Esophagus squamous epithelium (tissue), 4 donors: ENCODE measurements around the gene LMX1B.

Source experiments
- POLR2A ChIP-seq, 4 donors: fragments of 450-650 bp; IDR thresholded peaks; one replicate each; pipeline ENCODE4 v1.6.1; 2017; ENCODE audit warnings: antibody characterized with exemption in 4 of 4, mild to moderate bottlenecking in 4 of 4, moderate library complexity in 3 of 4
- TF ChIP-seq, protein P1 (sequence below), 6 experiments: fragments of 450-650 bp in 4 of 6; fragments of 200-600 bp in 2 of 6; sonication (generic) in 2 of 6; IDR thresholded peaks; one replicate each; pipeline ENCODE4 v1.5.1; 2016 to 2019; ENCODE audit warnings: antibody characterized with exemption in 6 of 6, mild to moderate bottlenecking in 4 of 6, moderate library complexity in 4 of 6

DNA sequence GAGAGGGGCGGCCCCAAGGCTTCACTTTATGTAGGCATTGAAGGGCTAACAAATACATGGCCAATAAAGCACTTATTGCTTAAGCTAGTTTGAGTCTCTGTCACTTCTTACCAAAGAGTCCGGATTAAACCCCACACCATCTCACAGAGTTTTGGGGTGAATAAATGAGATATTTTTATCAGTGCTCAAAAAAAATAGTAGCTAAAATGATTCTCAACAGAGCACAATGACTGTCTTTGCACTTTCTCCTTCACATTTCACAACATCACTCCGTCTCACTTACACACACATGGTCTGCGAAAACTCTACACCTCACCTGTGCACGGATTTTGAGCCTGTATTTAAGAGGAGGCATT lies 92.9 kb downstream of the LMX1B start:
- TF ChIP-seq, protein P1, sequence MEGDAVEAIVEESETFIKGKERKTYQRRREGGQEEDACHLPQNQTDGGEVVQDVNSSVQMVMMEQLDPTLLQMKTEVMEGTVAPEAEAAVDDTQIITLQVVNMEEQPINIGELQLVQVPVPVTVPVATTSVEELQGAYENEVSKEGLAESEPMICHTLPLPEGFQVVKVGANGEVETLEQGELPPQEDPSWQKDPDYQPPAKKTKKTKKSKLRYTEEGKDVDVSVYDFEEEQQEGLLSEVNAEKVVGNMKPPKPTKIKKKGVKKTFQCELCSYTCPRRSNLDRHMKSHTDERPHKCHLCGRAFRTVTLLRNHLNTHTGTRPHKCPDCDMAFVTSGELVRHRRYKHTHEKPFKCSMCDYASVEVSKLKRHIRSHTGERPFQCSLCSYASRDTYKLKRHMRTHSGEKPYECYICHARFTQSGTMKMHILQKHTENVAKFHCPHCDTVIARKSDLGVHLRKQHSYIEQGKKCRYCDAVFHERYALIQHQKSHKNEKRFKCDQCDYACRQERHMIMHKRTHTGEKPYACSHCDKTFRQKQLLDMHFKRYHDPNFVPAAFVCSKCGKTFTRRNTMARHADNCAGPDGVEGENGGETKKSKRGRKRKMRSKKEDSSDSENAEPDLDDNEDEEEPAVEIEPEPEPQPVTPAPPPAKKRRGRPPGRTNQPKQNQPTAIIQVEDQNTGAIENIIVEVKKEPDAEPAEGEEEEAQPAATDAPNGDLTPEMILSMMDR (IDR thresholded peaks at IDR 0.05): no peak
- no peak for TF ChIP-seq POLR2A (IDR thresholded peaks at IDR 0.05)
